Heart left ventricle (tissue), 16 donors: ENCODE data around the gene CTSH. TPM values are rescaled to one million over a fixed set of nuclear protein-coding genes. Genes with fewer than 3 reads are reported as not detected.

Experiments used
- ATAC-seq, 4 donors: fragments of 200-7000 bp; cut with Tn5 transposase; one replicate each; pipeline ENCODE4 v1.9.1; 2020 to 2022; ENCODE audit warnings: moderate library complexity in 4 of 4, mild to moderate bottlenecking in 3 of 4, moderate number of reproducible peaks in 1 of 4
- DNase-seq, 5 donors: peaks; one replicate each; pipeline ENCODE4 v3.0.0-alpha.2; 2020
- H3K27ac ChIP-seq, 12 donors: fragments of 200-600 bp; sonication (generic) in 4 of 12; one replicate each; pipeline versions ENCODE4 v1.5.0 to v1.8.0; 2016 to 2022; ENCODE audit warnings: mild to moderate bottlenecking in 2 of 12
- H3K27me3 ChIP-seq, 9 donors: fragments of 200-600 bp; sonication (generic) in 2 of 9; one replicate each; pipeline versions ENCODE4 v1.5.1 to v1.8.0; 2016 to 2022; ENCODE audit warnings: mild to moderate bottlenecking in 3 of 9
- H3K36me3 ChIP-seq, 9 donors: fragments of 200-600 bp; sonication (generic) in 2 of 9; one replicate each; pipeline versions ENCODE4 v1.5.0 to v1.8.0; 2018 to 2022; ENCODE audit warnings: mild to moderate bottlenecking in 2 of 9
- H3K4me1 ChIP-seq, 12 donors: fragments of 200-600 bp; sonication (generic) in 4 of 12; one replicate each; pipeline versions ENCODE4 v1.5.0 to v1.8.0; 2016 to 2022; ENCODE audit warnings: mild to moderate bottlenecking in 3 of 12
- H3K4me3 ChIP-seq, 12 donors: fragments of 200-600 bp; sonication (generic) in 4 of 12; one replicate each; pipeline versions ENCODE4 v1.5.0 to v1.8.0; 2017 to 2022; ENCODE audit warnings: mild to moderate bottlenecking in 9 of 12, moderate library complexity in 4 of 12
- H3K9me3 ChIP-seq, 12 donors: fragments of 200-600 bp; sonication (generic) in 4 of 12; one replicate each; pipeline versions ENCODE4 v1.5.0 to v1.8.0; 2016 to 2022; ENCODE audit warnings: mild to moderate bottlenecking in 1 of 12
- CTCF ChIP-seq, 12 donors: fragments of 200-600 bp; sonication (generic) in 4 of 12; IDR thresholded peaks; one replicate each; pipeline versions ENCODE4 v1.5.0 to v1.8.0; 2018 to 2022; ENCODE audit warnings: antibody characterized with exemption in 12 of 12, mild to moderate bottlenecking in 5 of 12
- POLR2A ChIP-seq, 2 donors: fragments of 450-650 bp; IDR thresholded peaks; one replicate each; pipeline ENCODE4 v1.6.1; 2017; ENCODE audit warnings: antibody characterized with exemption in 2 of 2, mild to moderate bottlenecking in 2 of 2, moderate library complexity in 2 of 2
- whole genome bisulfite sequencing, 4 donors: extraction: QIAGEN DNeasy Blood & Tissue Kit in 2 of 4; methylation state at CpG; one replicate each; pipeline versions ENCODE4 v1.1.5 to v1.1.7; 2013 to 2018; 5-methylcytosine and 5-hydroxymethylcytosine counted together
- intact Hi-C, 10 donors: fragments of 100-400 bp; cut with DNase I; formaldehyde crosslinking; loops; one replicate each; pipeline versions ENCODE4 v1.11.1 to v1.14.2; 2022
- polyA plus RNA-seq, 2 donors: library from polyadenylated mRNA; stranded (reverse); fragments of 200-250 nt; gene quantifications; one replicate each; pipeline ENCODE4 v1.2.3, GENCODE V29; 2013
- total RNA-seq, 9 donors: library from RNA; depleted of rRNA in 2 of 9; stranded (reverse); fragments of >200 nt in 2 of 9; fragmentation: NEBNext Ultra II Directional in 3 of 9; extraction: Animal tissue kit (Norgen Biotek cat#: 25700) in 3 of 9; gene quantifications; one replicate each; pipeline versions ENCODE4 v1.1.0 to v1.2.4, GENCODE V29; 2016 to 2023
- donor health status: ischemic (EF 13 %, LVEDD 7.1; RV severe dilation, severe dysfunction).
- donor health status: healthy with polysubstance abuse.
- donor health status: DM: no; HTN: yes; CAD: no.
- donor health status: DM: no; HTN: no; CAD: no.
- donor health status: ischemic (EF 25% LVEDD 6.9; RV normal size, moderate dysfunction).
- donor health status: ischemic (EF 25% LVEDD 5.7; RV mildly dilated, moderate dysfunction).
- donor health status: healthy.
- donor health status: DM: yes; HTN: yes; CAD: no.
- donor health status: ischemic (EF 35%, LVEDD 5.7; RV mildly dilated, moderate dysfunction).
- donor health status: nonischemic (EF 11% LVEDD 7.7; RV severe dilation, severe dysfunction).
- donor health status: DM: yes; HTN: yes; CAD: no.
- donor health status: PGD.
- donor health status: ischemic (EF 29% LVEDD 5.4; RV normal size, mild dysfunction).
- donor health status: nonischemic (EF 23%, LVEDD 6.1; RV moderate dilation, normal function).

Gene CTSH
- total and polyA plus RNA-seq, 11 donors: 27.8 to 165 (median 82.4) TPM

- no peaks in the 10 kb centered on the region for H3K9me3 ChIP-seq
- H3K4me3 ChIP-seq: no peak overlapping the region
- H3K4me1 ChIP-seq: peaks cover 0 to 34% (median 4%) of the 10 kb centered on the region in 12 donors
- no peaks in the 10 kb centered on the region for H3K27me3 ChIP-seq
- no peak for TF ChIP-seq POLR2A (IDR thresholded peaks at IDR 0.05)
- no peak for TF ChIP-seq CTCF (IDR thresholded peaks at IDR 0.05)
- intact Hi-C loops: loop anchor here in 1 of 10 donors (10.0 kb wide), 1 partner anchor 75 kb away; no protein-coding TSS in a partner anchor
- WGBS, 4 donors: 92 to 93% (median 93%) methylated on average over 8 to 9 of the region's 9 CpGs
- DNase-seq (no peak), ATAC-seq (no peak)
- H3K36me3 ChIP-seq: no peaks in the 10 kb centered on the region
- peak overlapping the region in 1 of 12 donors; percentile 72 for H3K27ac ChIP-seq
Measured at GRCh38 chr15:78989701-78990240, 44.9 kb upstream of the CTSH start.

DNA sequence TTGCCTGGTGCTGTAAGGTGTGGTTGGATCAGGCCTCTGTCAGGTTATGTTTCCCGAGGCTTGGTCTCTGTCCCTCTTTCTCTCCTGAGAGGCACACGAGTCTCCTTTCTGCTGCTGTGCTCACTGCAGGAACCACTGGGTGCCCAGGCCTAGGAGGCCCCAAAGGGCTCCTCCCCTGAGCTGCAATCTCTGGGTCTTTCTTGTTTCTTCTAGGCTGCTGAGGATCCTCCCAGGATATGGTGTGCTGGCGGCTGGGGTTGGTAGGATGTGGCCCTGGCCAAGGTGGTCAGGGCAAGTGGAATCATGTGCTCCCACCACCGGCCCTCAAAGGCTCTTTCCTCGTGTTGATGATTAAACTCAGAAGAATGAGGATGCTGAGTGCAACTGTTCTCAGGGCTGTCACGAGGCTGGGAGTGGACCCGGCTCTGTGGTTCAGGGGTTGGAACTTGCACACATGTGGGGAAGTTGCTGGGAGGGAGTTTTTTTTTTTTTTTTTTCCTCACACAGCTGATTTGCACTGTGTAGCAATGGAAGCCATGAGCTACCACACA, 43.6 kb upstream of the CTSH start:
- Histone ChIP-seq H3K27ac (peak overlapping the region in 6 of 12 donors; percentile 31 to 85 (median 64)), H3K36me3 (no peaks in the 10 kb centered on the region), H3K4me1 (peaks cover 0 to 37% (median 4%) of the 10 kb centered on the region in 12 donors), H3K27me3 (no peaks in the 10 kb centered on the region), H3K9me3 (no peaks in the 10 kb centered on the region), H3K4me3 (no peak overlapping the region)
- DNase-seq: peak; percentile 60 to 78 (median 74)
- WGBS, 4 donors: 43 to 53% (median 46%) methylated on average over 6 to 7 of the region's 7 CpGs
- ATAC-seq: peak; percentile 78 to 89 (median 86)
- TF ChIP-seq CTCF (IDR thresholded peaks at IDR 0.05) (no peak), POLR2A (IDR thresholded peaks at IDR 0.05) (no peak)
- intact Hi-C loops: loop anchor here in 1 of 10 donors (10.0 kb wide), 1 partner anchor 74 kb away; no protein-coding TSS in a partner anchor

GRCh38 chr15:78987556-78988360, 42.9 kb upstream of the CTSH start:
- TF ChIP-seq POLR2A (IDR thresholded peaks at IDR 0.05): no peak
- no peak for TF ChIP-seq CTCF (IDR thresholded peaks at IDR 0.05)
- no peak for DNase-seq
- intact Hi-C loops: loop anchor here in 1 of 10 donors (10.0 kb wide), 1 partner anchor 73 kb away; no protein-coding TSS in a partner anchor
- ATAC-seq: no peak
- Histone ChIP-seq H3K4me3 (no peak overlapping the region), H3K27ac (peak overlapping the region in 6 of 12 donors; percentile 11 to 85 (median 44)), H3K4me1 (peaks cover 0 to 44% (median 5%) of the 10 kb centered on the region in 12 donors), H3K36me3 (no peaks in the 10 kb centered on the region), H3K27me3 (no peaks in the 10 kb centered on the region), H3K9me3 (no peaks in the 10 kb centered on the region)
- 82 to 85% (median 83%) methylated on average over 10 of the region's 10 CpGs for WGBS, 4 donors
